ENCODE data around the gene FAM53B. TPM values are rescaled to one million over a fixed set of nuclear protein-coding genes. Genes with fewer than 3 reads are reported as not detected.

The FAM53B gene
- total RNA-seq, 1 experiment from 2014 or later, result 18.3 TPM

- POLR2A ChIA-PET (ENCODE audit: low non-redundant PET), result no interaction called here
- intact Hi-C loops (cut with micrococcal nuclease; ENCODE audit: unreplicated experiment), result no loop called here
- no peak for TF ChIP-seq CTCF (conservative IDR thresholded peaks at IDR 0.05; ENCODE audit: low read depth, low read length)
- TF ChIP-seq EZH2 (IDR thresholded peaks at IDR 0.05; ENCODE audit: borderline replicate concordance, low read depth, low read length, poor library complexity, severe bottlenecking), result no peak
- BruUV-seq (replicated peaks), result no TSS peak
- no peaks in the 10 kb centered on the region for H3K9me3 ChIP-seq (ENCODE audit: low read depth, low read length, poor library complexity, severe bottlenecking)
- no peak for DNase-seq (ENCODE audit: low spot score)
- no peak overlapping the region for H3K4me3 ChIP-seq (ENCODE audit: low read depth, low read length, poor library complexity, severe bottlenecking)
- CTCF ChIA-PET, result no interaction called here
- H3K36me3 ChIP-seq (ENCODE audit: insufficient read depth, low read length, poor library complexity, severe bottlenecking), result no peaks in the 10 kb centered on the region
- no peak overlapping the region for H3K27ac ChIP-seq (ENCODE audit: low read depth, low read length, poor library complexity, severe bottlenecking)
- H3K27me3 ChIP-seq (replicated peaks; ENCODE audit: insufficient read depth, low read depth, low read length, poor library complexity), result no peaks in the 10 kb centered on the region
- H3K4me1 ChIP-seq (ENCODE audit: insufficient read depth, low read length, poor library complexity, severe bottlenecking), result no peaks in the 10 kb centered on the region
Observed at GRCh38 chr10:124586142-124586541, 158.0 kb downstream of the FAM53B start.

GRCh38 chr10:124579011-124579399 lies 165.2 kb downstream of the FAM53B start:
- no peaks in the 10 kb centered on the region for H3K4me1 ChIP-seq (ENCODE audit: insufficient read depth, low read length, poor library complexity, severe bottlenecking)
- CTCF ChIA-PET, result no interaction called here
- DNase-seq (ENCODE audit: low spot score), result no peak
- POLR2A ChIA-PET (ENCODE audit: low non-redundant PET), result no interaction called here
- H3K9me3 ChIP-seq (ENCODE audit: low read depth, low read length, poor library complexity, severe bottlenecking), result no peaks in the 10 kb centered on the region
- H3K36me3 ChIP-seq (ENCODE audit: insufficient read depth, low read length, poor library complexity, severe bottlenecking), result no peaks in the 10 kb centered on the region
- H3K27me3 ChIP-seq (replicated peaks; ENCODE audit: insufficient read depth, low read depth, low read length, poor library complexity), result no peaks in the 10 kb centered on the region
- no peak for TF ChIP-seq CTCF (conservative IDR thresholded peaks at IDR 0.05; ENCODE audit: low read depth, low read length)
- TF ChIP-seq EZH2 (IDR thresholded peaks at IDR 0.05; ENCODE audit: borderline replicate concordance, low read depth, low read length, poor library complexity, severe bottlenecking), result no peak
- no peak overlapping the region for H3K27ac ChIP-seq (ENCODE audit: low read depth, low read length, poor library complexity, severe bottlenecking)
- H3K4me3 ChIP-seq (ENCODE audit: low read depth, low read length, poor library complexity, severe bottlenecking), result no peak overlapping the region
- intact Hi-C loops (cut with micrococcal nuclease; ENCODE audit: unreplicated experiment), result no loop called here
- no TSS peak for BruUV-seq (replicated peaks)

GRCh38 chr10:124578231-124579010 lies 165.8 kb downstream of the FAM53B start:
- Histone ChIP-seq H3K36me3 (ENCODE audit: insufficient read depth, low read length, poor library complexity, severe bottlenecking) (no peaks in the 10 kb centered on the region), H3K4me3 (ENCODE audit: low read depth, low read length, poor library complexity, severe bottlenecking) (no peak overlapping the region), H3K4me1 (ENCODE audit: insufficient read depth, low read length, poor library complexity, severe bottlenecking) (no peaks in the 10 kb centered on the region), H3K9me3 (ENCODE audit: low read depth, low read length, poor library complexity, severe bottlenecking) (no peaks in the 10 kb centered on the region), H3K27me3 (replicated peaks; ENCODE audit: insufficient read depth, low read depth, low read length, poor library complexity) (no peaks in the 10 kb centered on the region), H3K27ac (ENCODE audit: low read depth, low read length, poor library complexity, severe bottlenecking) (no peak overlapping the region)
- ChIA-PET POLR2A (ENCODE audit: low non-redundant PET) (no interaction called here), CTCF (no interaction called here)
- no peak for TF ChIP-seq EZH2 (IDR thresholded peaks at IDR 0.05; ENCODE audit: borderline replicate concordance, low read depth, low read length, poor library complexity, severe bottlenecking)
- no peak for TF ChIP-seq CTCF (conservative IDR thresholded peaks at IDR 0.05; ENCODE audit: low read depth, low read length)
- no peak for DNase-seq (ENCODE audit: low spot score)
- BruUV-seq (replicated peaks), result no TSS peak
- intact Hi-C loops (cut with micrococcal nuclease; ENCODE audit: unreplicated experiment), result no loop called here

Data from A673 (cell line).